Effector memory CD4-positive, alpha-beta T cell (primary cell): Measurements from ENCODE around the gene GALNTL6.

Experiments used
- DNase-seq, 3 donors: peaks; one replicate each; pipeline ENCODE4 v3.0.0-alpha.2; 2020
- H3K27ac ChIP-seq: 2 replicates; pipeline ENCODE4 v1.7.0; 2013; ENCODE audit warnings: mild to moderate bottlenecking, low read length, moderate library complexity; ENCODE audit not compliant: insufficient read depth, poor library complexity, severe bottlenecking
- H3K27me3 ChIP-seq: replicated peaks from 2 replicates; pipeline ENCODE4 v1.7.0; 2013; ENCODE audit warnings: mild to moderate bottlenecking, low read length; ENCODE audit not compliant: insufficient read depth, control insufficient read depth, poor library complexity, severe bottlenecking
- H3K36me3 ChIP-seq: 2 replicates; pipeline ENCODE4 v1.7.0; 2013; ENCODE audit warnings: mild to moderate bottlenecking, low read length, moderate library complexity; ENCODE audit not compliant: control insufficient read depth, insufficient read depth
- H3K4me1 ChIP-seq: 2 replicates; pipeline ENCODE4 v1.7.0; 2013; ENCODE audit warnings: low read length, mild to moderate bottlenecking; ENCODE audit not compliant: control insufficient read depth, insufficient read depth, poor library complexity, severe bottlenecking
- H3K4me3 ChIP-seq: 2 replicates; pipeline ENCODE4 v1.7.0; 2013; ENCODE audit warnings: low read length, low read depth, mild to moderate bottlenecking; ENCODE audit not compliant: insufficient read depth, poor library complexity, severe bottlenecking
- H3K9me3 ChIP-seq: 2 replicates; pipeline ENCODE4 v1.7.0; 2013; ENCODE audit warnings: mild to moderate bottlenecking, low read length, moderate library complexity; ENCODE audit not compliant: control insufficient read depth

The GALNTL6 gene

DNA sequence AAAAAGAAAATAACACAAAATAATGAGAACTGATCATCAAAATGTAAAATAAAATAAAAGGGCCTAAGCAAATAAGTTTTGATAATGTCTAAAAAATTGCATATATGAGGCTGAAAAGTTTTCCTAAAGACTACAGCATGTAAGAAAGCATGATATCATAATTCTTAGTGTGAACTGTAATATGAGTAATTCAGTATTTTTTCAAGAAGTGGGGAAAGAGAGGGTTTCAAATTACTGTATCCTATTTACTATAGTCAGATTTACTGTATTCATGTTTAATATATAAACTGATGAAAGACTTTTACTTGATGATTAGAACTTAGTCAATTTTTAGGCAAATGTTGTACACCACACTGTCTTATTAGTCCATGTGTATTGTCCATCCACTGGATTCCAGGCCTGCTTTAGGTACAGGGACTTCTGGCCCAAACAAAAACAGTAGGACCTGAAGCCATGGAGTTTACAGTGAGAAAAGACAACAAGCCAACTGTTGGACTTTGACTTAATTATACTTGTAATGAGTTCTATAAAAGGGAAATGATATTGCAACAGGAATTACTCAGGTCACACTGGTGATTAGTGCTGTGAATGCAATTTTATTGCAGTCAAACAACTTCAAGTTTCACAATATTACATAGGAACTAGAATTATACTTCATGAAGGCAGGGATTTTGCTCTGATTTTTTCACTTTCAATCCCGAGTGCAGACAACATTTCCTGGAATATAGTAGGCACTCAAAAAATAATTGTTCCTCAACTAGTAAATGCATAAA, 837.7 kb downstream of the GALNTL6 start:
- no peaks in the 10 kb centered on the region for H3K27me3 ChIP-seq
- H3K4me1 ChIP-seq = no peaks in the 10 kb centered on the region
- no peak overlapping the region for H3K27ac ChIP-seq
- H3K9me3 ChIP-seq = no peaks in the 10 kb centered on the region
- H3K36me3 ChIP-seq = no peaks in the 10 kb centered on the region
- H3K4me3 ChIP-seq = no peak overlapping the region
- DNase-seq = no peak

DNA sequence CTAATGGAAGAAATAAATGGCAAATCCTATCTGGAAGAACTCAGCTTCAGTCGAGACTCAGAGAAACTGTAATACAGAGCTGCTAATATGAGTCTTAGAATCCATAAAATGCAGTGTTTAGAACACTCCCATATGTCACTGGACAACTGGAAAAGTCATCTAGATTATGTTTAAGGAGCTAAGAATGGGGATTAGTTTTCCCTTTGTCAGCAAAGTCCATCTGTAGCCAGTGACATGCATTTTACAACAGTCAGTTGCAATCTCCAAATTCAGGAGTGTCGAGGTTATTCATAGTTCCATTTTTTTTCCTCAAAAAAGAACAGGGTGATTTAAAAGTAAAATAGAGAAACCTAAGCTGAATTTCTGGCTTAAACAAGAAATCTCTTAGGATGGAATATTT, 838.8 kb downstream of the GALNTL6 start:
- H3K9me3 ChIP-seq = no peaks in the 10 kb centered on the region
- H3K27ac ChIP-seq = no peak overlapping the region
- no peak for DNase-seq
- H3K4me3 ChIP-seq = no peak overlapping the region
- H3K36me3 ChIP-seq = no peaks in the 10 kb centered on the region
- H3K4me1 ChIP-seq = no peaks in the 10 kb centered on the region
- no peaks in the 10 kb centered on the region for H3K27me3 ChIP-seq

GRCh38 chr4:172652369-172652768, 839.2 kb downstream of the GALNTL6 start:
- no peak overlapping the region for H3K27ac ChIP-seq
- H3K27me3 ChIP-seq = no peaks in the 10 kb centered on the region
- no peak overlapping the region for H3K4me3 ChIP-seq
- H3K4me1 ChIP-seq = no peaks in the 10 kb centered on the region
- DNase-seq = no peak
- no peaks in the 10 kb centered on the region for H3K9me3 ChIP-seq
- no peaks in the 10 kb centered on the region for H3K36me3 ChIP-seq

DNA sequence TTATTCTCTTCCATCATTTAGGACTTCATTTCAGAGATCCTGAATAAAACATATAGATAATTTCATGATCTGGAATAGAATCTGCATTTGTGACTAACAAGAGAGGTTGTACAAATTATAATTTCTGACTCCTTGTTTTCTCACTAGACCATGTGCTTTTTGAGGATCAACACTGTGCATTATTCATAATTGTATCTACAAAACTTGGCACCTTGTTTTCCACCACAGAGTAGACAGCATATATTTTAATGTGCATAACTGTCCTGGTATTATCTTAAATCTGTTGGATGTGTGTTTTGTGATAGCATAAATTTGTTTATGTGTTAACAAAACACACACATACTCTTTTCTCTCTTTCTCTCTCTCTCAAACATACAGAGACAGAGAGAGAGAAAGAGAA, 840.5 kb downstream of the GALNTL6 start:
- no peak for DNase-seq
- no peak overlapping the region for H3K27ac ChIP-seq
- no peaks in the 10 kb centered on the region for H3K9me3 ChIP-seq
- no peaks in the 10 kb centered on the region for H3K27me3 ChIP-seq
- no peaks in the 10 kb centered on the region for H3K4me1 ChIP-seq
- no peaks in the 10 kb centered on the region for H3K36me3 ChIP-seq
- no peak overlapping the region for H3K4me3 ChIP-seq

DNA sequence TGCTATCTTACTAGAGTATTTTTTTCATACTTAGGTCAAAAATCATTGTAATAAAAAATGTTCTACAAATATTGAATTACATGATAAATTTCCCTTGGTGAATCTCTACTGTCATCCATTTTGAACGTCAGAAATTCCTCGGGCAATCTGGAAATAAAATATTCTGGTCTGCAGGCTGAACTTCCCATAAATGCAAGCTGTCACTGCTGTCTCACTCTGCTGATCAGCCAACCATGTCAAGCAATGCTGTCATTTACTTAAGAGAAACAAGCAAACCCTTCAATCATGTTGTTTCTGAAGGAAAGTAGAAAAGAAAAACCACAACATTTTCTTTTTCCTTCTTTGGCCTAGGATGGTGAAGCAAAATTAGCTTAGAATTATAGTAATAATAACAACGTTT, 841.3 kb downstream of the GALNTL6 start:
- Histone ChIP-seq H3K27ac (no peak overlapping the region), H3K4me1 (no peaks in the 10 kb centered on the region), H3K36me3 (no peaks in the 10 kb centered on the region), H3K27me3 (no peaks in the 10 kb centered on the region), H3K9me3 (no peaks in the 10 kb centered on the region), H3K4me3 (no peak overlapping the region)
- DNase-seq = no peak

DNA sequence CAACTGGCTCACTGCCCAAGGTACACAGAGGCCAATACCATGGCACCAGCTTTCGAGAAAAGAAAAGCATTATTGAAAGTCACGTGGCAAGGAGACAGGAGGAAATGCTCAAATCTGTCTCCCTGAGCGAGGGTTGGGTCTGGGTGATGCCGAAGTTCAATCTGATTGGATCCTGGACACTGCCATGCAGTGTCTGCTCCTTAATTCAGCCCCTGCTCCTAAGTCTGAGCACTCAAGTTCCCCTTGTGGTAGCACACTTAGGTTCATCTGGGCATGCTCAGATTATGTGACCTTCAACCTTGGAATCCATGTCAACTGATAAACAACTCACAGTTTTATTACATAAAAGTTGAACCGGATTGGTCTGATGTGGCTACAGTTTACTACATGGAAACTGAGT, 842.9 kb downstream of the GALNTL6 start:
- Histone ChIP-seq H3K4me1 (no peaks in the 10 kb centered on the region), H3K36me3 (no peaks in the 10 kb centered on the region), H3K9me3 (no peaks in the 10 kb centered on the region), H3K27me3 (no peaks in the 10 kb centered on the region), H3K4me3 (no peak overlapping the region), H3K27ac (no peak overlapping the region)
- DNase-seq = no peak

GRCh38 chr4:172657081-172657480, 843.9 kb downstream of the GALNTL6 start:
- DNase-seq = no peak
- H3K27ac ChIP-seq = no peak overlapping the region
- no peaks in the 10 kb centered on the region for H3K9me3 ChIP-seq
- H3K4me3 ChIP-seq = no peak overlapping the region
- no peaks in the 10 kb centered on the region for H3K4me1 ChIP-seq
- no peaks in the 10 kb centered on the region for H3K27me3 ChIP-seq
- H3K36me3 ChIP-seq = no peaks in the 10 kb centered on the region

DNA sequence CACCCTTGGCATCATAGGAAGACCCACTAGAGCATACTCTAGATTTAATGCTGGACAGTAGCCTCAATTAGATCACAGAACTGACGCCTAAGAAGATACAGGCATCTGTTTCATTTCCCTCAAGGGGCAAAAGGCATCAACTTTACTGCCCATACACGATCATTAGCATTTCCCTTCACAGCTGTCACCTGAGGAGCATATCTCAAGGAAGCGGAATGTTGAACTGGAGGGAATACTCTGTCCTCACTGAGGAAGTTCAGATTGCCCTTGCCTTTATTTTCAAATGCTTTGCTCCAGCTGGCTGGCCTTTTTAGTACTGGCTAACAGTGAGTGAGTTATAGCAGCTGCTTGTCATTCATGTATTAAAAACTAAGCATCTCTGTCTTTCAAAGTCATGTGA, 847.0 kb downstream of the GALNTL6 start:
- Histone ChIP-seq H3K36me3 (no peaks in the 10 kb centered on the region), H3K4me3 (no peak overlapping the region), H3K27me3 (no peaks in the 10 kb centered on the region), H3K4me1 (no peaks in the 10 kb centered on the region), H3K27ac (no peak overlapping the region), H3K9me3 (no peaks in the 10 kb centered on the region)
- DNase-seq = no peak

GRCh38 chr4:172662113-172662512, 848.9 kb downstream of the GALNTL6 start:
- Histone ChIP-seq H3K27ac (no peak overlapping the region), H3K36me3 (no peaks in the 10 kb centered on the region), H3K9me3 (no peaks in the 10 kb centered on the region), H3K27me3 (no peaks in the 10 kb centered on the region), H3K4me3 (no peak overlapping the region), H3K4me1 (no peaks in the 10 kb centered on the region)
- no peak for DNase-seq

DNA sequence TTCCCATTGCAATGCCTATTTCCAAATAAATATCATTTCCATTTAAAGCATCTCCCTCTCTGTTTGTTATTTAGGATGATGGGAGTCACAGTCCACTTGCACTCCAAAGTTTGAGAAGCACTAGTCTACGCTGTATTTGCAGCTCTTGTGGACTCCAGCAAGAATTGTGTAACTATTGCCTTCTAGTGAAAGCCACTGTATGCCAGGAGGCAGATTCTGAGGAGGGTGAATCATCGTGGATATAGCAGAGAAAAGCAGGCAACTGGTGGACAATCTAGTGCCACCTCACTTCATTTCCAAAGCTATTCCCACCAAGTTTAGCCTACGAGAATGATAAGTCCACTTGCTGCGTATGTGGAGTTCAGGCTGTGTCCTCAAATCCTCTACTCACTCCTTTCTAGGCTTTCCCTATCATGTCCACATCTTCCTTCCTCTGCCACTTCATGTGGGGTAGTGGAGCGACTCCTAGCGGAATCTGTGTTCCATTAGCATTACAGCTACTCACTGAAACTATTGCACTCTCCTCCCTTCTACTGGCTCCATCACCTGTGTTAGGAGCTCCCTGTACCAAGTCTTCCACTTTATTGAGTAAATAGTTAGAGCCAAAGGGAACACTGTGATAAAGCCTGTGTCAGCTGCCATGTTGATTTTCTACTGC, 853.6 kb downstream of the GALNTL6 start:
- H3K36me3 ChIP-seq = no peaks in the 10 kb centered on the region
- no peak for DNase-seq
- no peaks in the 10 kb centered on the region for H3K4me1 ChIP-seq
- no peak overlapping the region for H3K4me3 ChIP-seq
- no peaks in the 10 kb centered on the region for H3K9me3 ChIP-seq
- no peaks in the 10 kb centered on the region for H3K27me3 ChIP-seq
- H3K27ac ChIP-seq = no peak overlapping the region
